H1 (cell line): ENCODE measurements around the gene TNS3. TPM values are rescaled to one million over a fixed set of nuclear protein-coding genes. Genes with fewer than 3 reads are reported as not detected.

Experiments used
- ASH2L ChIP-seq: fragments of 200-600, 300-600 bp; sonication (generic); IDR thresholded peaks from one replicate; pipeline ENCODE4 v1.7.1; 2017; ENCODE audit warnings: low read length
- EP300 ChIP-seq, 2 experiments: IDR thresholded peaks; 1 replicate in 1 of 2; 2 replicates in 1 of 2; pipeline ENCODE4 v1.6.1; 2011 to 2012; ENCODE audit warnings: low read depth in 2 of 2, low read length in 2 of 2, mild to moderate bottlenecking in 2 of 2, borderline replicate concordance in 1 of 2, inconsistent platforms in 1 of 2, moderate library complexity in 1 of 2
- KDM1A ChIP-seq: fragments of 200-600, 300-600 bp; sonication (generic); IDR thresholded peaks from 2 replicates; pipeline ENCODE4 v1.7.1; 2016; ENCODE audit warnings: mild to moderate bottlenecking, low read length, borderline replicate concordance
- NANOG ChIP-seq: IDR thresholded peaks from 2 replicates; pipeline ENCODE4 v1.6.1; 2011; ENCODE audit warnings: low read length, low read depth, mild to moderate bottlenecking, inconsistent platforms; ENCODE audit not compliant: insufficient read depth, poor library complexity, severe bottlenecking
- POU5F1 ChIP-seq: IDR thresholded peaks from 2 replicates; pipeline ENCODE4 v1.6.1; 2011; ENCODE audit warnings: low read depth, mild to moderate bottlenecking, low read length, moderate library complexity
- SAP30 ChIP-seq: fragments of 300-600 bp; sonication (generic); IDR thresholded peaks from 2 replicates; pipeline ENCODE4 v1.7.1; 2012; ENCODE audit warnings: low read length, moderate library complexity, mild to moderate bottlenecking, inconsistent platforms; ENCODE audit not compliant: insufficient read depth, insufficient replicate concordance
- polyA plus RNA-seq, 7 experiments: library from polyadenylated mRNA; depleted of rRNA in 3 of 7; stranded (reverse) in 5 of 7; unstranded in 2 of 7; fragments of >200 nt in 5 of 7; fragments of 200-250 nt in 2 of 7; gene quantifications; 1 replicate in 5 of 7; 2 replicates in 1 of 7; 4 replicates in 1 of 7; pipeline versions ENCODE4 v1.2.1 to v1.2.3, GENCODE V29; 2011 to 2013; ENCODE audit warnings: missing spikeins in 2 of 7, mixed read lengths in 2 of 7
- total RNA-seq: library from RNA; stranded (reverse); fragmentation: NEBNext Ultra II Directional; extraction: Animal tissue kit (Norgen Biotek cat#: 25700); gene quantifications from 2 replicates; pipeline ENCODE4 v1.2.1, GENCODE V29; 2021

TNS3 gene
- total and polyA plus RNA-seq, 2 of the 8 experiments (the other 6 are each of a cell fraction or from before 2014, with no cell fraction given), result 11.9 to 24.2 TPM

DNA sequence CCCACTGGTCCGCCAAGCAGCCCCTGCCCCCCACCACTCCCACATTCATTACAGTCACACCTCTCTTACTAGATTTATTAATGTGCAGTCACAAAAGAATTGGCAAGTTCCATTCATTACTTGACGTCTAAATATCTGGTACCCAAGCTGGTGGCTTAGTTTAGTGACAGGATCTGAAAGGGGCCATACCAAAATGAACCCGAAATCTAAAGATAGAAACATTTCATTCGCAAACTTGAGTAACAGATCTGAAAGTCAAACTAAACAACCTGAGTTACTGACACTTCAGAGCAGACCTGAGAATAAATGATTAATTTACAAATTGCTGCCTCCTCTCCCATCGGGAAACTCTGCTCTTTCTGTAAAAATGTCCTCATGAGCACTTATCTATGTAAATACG is 53.4 kb downstream of the TNS3 start (continued):
- TF ChIP-seq EP300 (IDR thresholded peaks at IDR 0.05; ENCODE audit: borderline replicate concordance in 1 of 2, low read depth in 2 of 2, low read length in 2 of 2) (no peak), POU5F1 (no peak), ASH2L (no peak), SAP30 (no peak), NANOG (no peak), KDM1A (no peak)
